K562 (cell line): Measurements from ENCODE around the gene TMEM144.

Experiments used
- JUNB ChIP-seq: fragments of 450-650 bp; formaldehyde crosslinking; conservative IDR thresholded peaks from 2 replicates; pipeline ENCODE4 v1.4.0; 2020; ENCODE audit warnings: mild to moderate bottlenecking
- TBL1XR1 ChIP-seq, 2 experiments: IDR thresholded peaks; 2 replicates each; pipeline ENCODE4 v1.6.1; 2012; ENCODE audit warnings: improper control_type of control experiment in 2 of 2, low read length in 2 of 2, mild to moderate bottlenecking in 1 of 2
- ZBTB7A ChIP-seq: IDR thresholded peaks from 2 replicates; pipeline ENCODE4 v1.6.1; 2011; ENCODE audit warnings: low read depth, mild to moderate bottlenecking, low read length, moderate library complexity, borderline replicate concordance; ENCODE audit not compliant: control insufficient read depth
- TF ChIP-seq, protein P1 (sequence below): fragments of 200-400 bp; formaldehyde crosslinking; IDR thresholded peaks from 2 replicates; pipeline ENCODE4 v1.6.1; 2017; ENCODE audit warnings: mild to moderate bottlenecking, low read depth, low read length, moderate library complexity

DNA sequence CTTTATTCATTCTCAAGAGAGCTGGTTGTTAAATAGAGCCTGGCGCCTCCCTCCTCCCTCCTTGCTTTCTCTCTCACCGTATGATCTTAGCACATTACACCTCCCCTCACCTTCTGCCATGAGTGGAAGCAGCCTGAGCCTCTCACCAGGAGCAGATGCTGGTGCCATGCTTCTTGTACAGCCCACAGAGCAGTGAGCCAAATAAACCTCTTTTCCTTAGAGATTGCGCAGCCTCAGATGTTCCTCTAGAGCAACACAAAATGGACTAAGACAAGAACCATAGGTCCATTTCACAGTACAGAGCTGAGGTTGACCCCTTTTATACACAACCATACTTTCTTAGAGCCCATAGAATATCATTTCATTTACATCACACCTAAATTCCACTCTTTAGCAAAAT, 10.1 kb upstream of the TMEM144 start:
- TF ChIP-seq, protein P1, sequence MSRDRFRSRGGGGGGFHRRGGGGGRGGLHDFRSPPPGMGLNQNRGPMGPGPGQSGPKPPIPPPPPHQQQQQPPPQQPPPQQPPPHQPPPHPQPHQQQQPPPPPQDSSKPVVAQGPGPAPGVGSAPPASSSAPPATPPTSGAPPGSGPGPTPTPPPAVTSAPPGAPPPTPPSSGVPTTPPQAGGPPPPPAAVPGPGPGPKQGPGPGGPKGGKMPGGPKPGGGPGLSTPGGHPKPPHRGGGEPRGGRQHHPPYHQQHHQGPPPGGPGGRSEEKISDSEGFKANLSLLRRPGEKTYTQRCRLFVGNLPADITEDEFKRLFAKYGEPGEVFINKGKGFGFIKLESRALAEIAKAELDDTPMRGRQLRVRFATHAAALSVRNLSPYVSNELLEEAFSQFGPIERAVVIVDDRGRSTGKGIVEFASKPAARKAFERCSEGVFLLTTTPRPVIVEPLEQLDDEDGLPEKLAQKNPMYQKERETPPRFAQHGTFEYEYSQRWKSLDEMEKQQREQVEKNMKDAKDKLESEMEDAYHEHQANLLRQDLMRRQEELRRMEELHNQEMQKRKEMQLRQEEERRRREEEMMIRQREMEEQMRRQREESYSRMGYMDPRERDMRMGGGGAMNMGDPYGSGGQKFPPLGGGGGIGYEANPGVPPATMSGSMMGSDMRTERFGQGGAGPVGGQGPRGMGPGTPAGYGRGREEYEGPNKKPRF, result no peak
- TF ChIP-seq ZBTB7A (no peak), TBL1XR1 (IDR thresholded peaks at IDR 0.05; ENCODE audit: low read length in 2 of 2) (no peak), JUNB (CRISPR knock-in tag) (no peak)
